H1 (cell line): ENCODE results near the gene IFRD1. TPM values are rescaled to one million over a fixed set of nuclear protein-coding genes. Genes with fewer than 3 reads are reported as not detected.

Experiments
- ATF2 ChIP-seq: IDR thresholded peaks from 2 replicates; pipeline ENCODE4 v1.6.1; 2012; ENCODE audit warnings: low read length, inconsistent platforms
- CHD7 ChIP-seq: fragments of 300-600 bp; sonication (generic); IDR thresholded peaks from 2 replicates; pipeline ENCODE4 v1.7.1; 2012; ENCODE audit warnings: low read length, moderate library complexity, mild to moderate bottlenecking, inconsistent platforms; ENCODE audit not compliant: insufficient replicate concordance
- GABPA ChIP-seq: IDR thresholded peaks from 2 replicates; pipeline ENCODE4 v1.6.1; 2011; ENCODE audit warnings: mild to moderate bottlenecking, low read length, moderate library complexity, borderline replicate concordance; ENCODE audit not compliant: insufficient read depth
- POLR2A ChIP-seq, 2 experiments: IDR thresholded peaks; 1 replicate in 1 of 2; 2 replicates in 1 of 2; pipeline ENCODE4 v1.6.1; 2011; ENCODE audit warnings: low read depth in 2 of 2, low read length in 2 of 2, mild to moderate bottlenecking in 2 of 2; ENCODE audit errors: control extremely low read depth in 1 of 2
- POU5F1 ChIP-seq: IDR thresholded peaks from 2 replicates; pipeline ENCODE4 v1.6.1; 2011; ENCODE audit warnings: low read depth, mild to moderate bottlenecking, low read length, moderate library complexity
- RAD21 ChIP-seq, 2 experiments: IDR thresholded peaks in 1 of 2; conservative IDR thresholded peaks in 1 of 2; 2 replicates each; pipeline ENCODE4 v1.6.1; 2011; ENCODE audit warnings: low read depth in 2 of 2, low read length in 2 of 2, improper control_type of control experiment in 1 of 2, inconsistent platforms in 1 of 2, mild to moderate bottlenecking in 1 of 2, moderate library complexity in 1 of 2
- SIRT6 ChIP-seq: IDR thresholded peaks from one replicate; pipeline ENCODE4 v1.7.1; 2012; ENCODE audit warnings: low read length, inconsistent platforms
- USF2 ChIP-seq: IDR thresholded peaks from 2 replicates; pipeline ENCODE4 v1.6.1; 2011; ENCODE audit warnings: low read length, improper control_type of control experiment
- polyA plus RNA-seq, 7 experiments: library from polyadenylated mRNA; depleted of rRNA in 3 of 7; stranded (reverse) in 5 of 7; unstranded in 2 of 7; fragments of >200 nt in 5 of 7; fragments of 200-250 nt in 2 of 7; gene quantifications; 1 replicate in 5 of 7; 2 replicates in 1 of 7; 4 replicates in 1 of 7; pipeline versions ENCODE4 v1.2.1 to v1.2.3, GENCODE V29; 2011 to 2013; ENCODE audit warnings: missing spikeins in 2 of 7, mixed read lengths in 2 of 7
- total RNA-seq: library from RNA; stranded (reverse); fragmentation: NEBNext Ultra II Directional; extraction: Animal tissue kit (Norgen Biotek cat#: 25700); gene quantifications from 2 replicates; pipeline ENCODE4 v1.2.1, GENCODE V29; 2021

Gene IFRD1
- total and polyA plus RNA-seq, 2 of the 8 experiments (the other 6 are each of a cell fraction or from before 2014, with no cell fraction given): 23.0 to 50.4 TPM

- TF ChIP-seq CHD7 (no peak), RAD21 (IDR thresholded peaks at IDR 0.05 in 1 of 2, conservative IDR thresholded peaks at IDR 0.05 in 1 of 2; ENCODE audit: low read depth in 2 of 2, low read length in 2 of 2) (no peak), SIRT6 (no peak), GABPA (no peak), POLR2A (IDR thresholded peaks at IDR 0.05; ENCODE audit: control extremely low read depth in 1 of 2, low read depth in 2 of 2, low read length in 2 of 2) (no peak), USF2 (no peak), ATF2 (no peak), POU5F1 (no peak)
- TF ChIP-seq, all 59 proteins: peak for 0
These were observed 5.8 kb upstream of the IFRD1 start (continued) for GRCh38 chr7:112444505-112444904.
